ENCODE results near the gene ARHGAP12.

ARHGAP12 gene

GRCh38 chr10:31757831-31758230 lies 170.8 kb downstream of the ARHGAP12 start:
- H3K27ac ChIP-seq, result peak overlapping the region; percentile 22; the same call in 1 of the 2 replicates
- TF ChIP-seq ZFX (IDR thresholded peaks at IDR 0.05; ENCODE audit: borderline replicate concordance) (no peak), CTCF (IDR thresholded peaks at IDR 0.05) (no peak)

GRCh38 chr10:31757386-31757791 lies 171.2 kb downstream of the ARHGAP12 start:
- TF ChIP-seq ZFX (IDR thresholded peaks at IDR 0.05; ENCODE audit: borderline replicate concordance) (no peak), CTCF (IDR thresholded peaks at IDR 0.05) (no peak)
- peak overlapping the region; percentile 22; the same call in 1 of the 2 replicates for H3K27ac ChIP-seq

- H3K27ac ChIP-seq, result no peak overlapping the region
- TF ChIP-seq CTCF (IDR thresholded peaks at IDR 0.05), result no peak
- no peak for TF ChIP-seq ZFX (IDR thresholded peaks at IDR 0.05; ENCODE audit: borderline replicate concordance)
These were observed 171.9 kb downstream of the ARHGAP12 start for GRCh38 chr10:31756729-31757110.

- TF ChIP-seq CTCF (IDR thresholded peaks at IDR 0.05) (no peak), ZFX (IDR thresholded peaks at IDR 0.05; ENCODE audit: borderline replicate concordance) (no peak)
- H3K27ac ChIP-seq, result no peak overlapping the region
These were observed 172.4 kb downstream of the ARHGAP12 start for GRCh38 chr10:31756101-31756728.
